Inflammatory macrophage treated with lipopolysaccharide for 4 hours (primary cell): ENCODE data around the gene HS3ST2.

Experiments
- DNase-seq: peaks from one replicate; pipeline ENCODE4 v3.0.0-alpha.2; 2020

The HS3ST2 gene

GRCh38 chr16:22813948-22814710, at the start of gene HS3ST2:
HS3ST2 (plus strand) TSS chr16:22814162; CDS start chr16:22814611, 449 bp downstream.
- peak; percentile 38 for DNase-seq

- DNase-seq, result no peak
These were observed 49.2 kb upstream of the HS3ST2 start for GRCh38 chr16:22764662-22765327.

DNA sequence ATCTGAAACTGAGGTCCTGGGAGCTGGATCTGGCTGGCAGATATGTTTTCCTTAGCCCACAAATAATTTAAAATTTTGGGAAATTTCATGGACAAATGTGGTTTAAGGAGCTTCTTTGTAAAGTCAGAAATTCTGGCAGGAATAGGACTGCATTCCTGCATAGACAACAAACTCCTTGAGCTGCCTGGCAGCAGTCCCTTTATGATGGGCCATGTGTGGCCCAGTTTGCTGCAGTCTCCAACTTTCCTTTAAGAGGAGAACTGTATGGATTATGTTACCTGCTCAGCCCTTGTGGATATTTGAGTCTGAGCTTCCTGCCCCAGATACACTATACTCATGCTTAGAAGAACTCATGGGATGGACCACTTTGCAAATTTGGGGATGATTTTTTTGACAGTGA, 48.5 kb upstream of the HS3ST2 start:
- no peak for DNase-seq

DNA sequence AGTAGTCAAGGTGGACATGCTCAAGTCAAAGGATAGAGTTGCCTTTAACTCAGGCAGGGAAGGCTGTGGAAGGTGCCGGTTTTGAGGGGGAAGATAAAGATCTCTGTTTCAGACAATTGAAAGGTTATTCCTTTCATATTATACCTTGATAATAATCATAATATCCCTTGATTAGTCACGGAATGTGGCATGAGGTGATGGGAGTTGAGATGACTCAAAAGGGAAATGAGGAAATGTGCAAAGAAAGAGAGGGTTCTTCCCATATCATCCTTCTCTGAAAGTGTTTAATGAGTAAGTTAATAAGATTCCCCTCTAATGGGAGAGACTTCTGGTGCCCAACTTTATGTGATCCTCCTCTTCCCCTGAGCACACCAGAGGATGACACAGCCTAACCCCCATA, 43.1 kb upstream of the HS3ST2 start:
- no peak for DNase-seq

- no peak for DNase-seq
These were observed 42.4 kb upstream of the HS3ST2 start for GRCh38 chr16:22771551-22771950.

- DNase-seq, result no peak
These were observed 38.6 kb upstream of the HS3ST2 start for GRCh38 chr16:22775220-22775922.

DNA sequence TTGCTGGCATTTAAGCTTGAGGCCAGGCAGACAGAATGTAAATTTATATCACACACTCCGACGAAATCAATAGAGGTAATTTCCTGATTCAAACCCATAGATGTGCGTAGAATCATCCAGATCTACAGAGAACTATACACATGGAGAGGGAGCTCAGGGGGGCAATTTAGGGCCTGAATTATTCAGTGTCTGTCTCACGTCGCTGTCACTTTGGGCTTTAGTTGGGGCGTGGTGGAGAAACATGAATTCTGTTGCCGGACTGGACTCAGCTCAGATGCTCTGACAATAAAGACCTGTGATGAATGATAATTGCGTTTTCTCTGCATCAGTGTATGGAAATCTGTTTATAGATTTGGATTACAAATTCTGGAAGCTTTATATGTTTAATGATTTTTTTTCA, 32.5 kb upstream of the HS3ST2 start:
- no peak for DNase-seq

- DNase-seq, result peak; percentile 83
These were observed 31.6 kb upstream of the HS3ST2 start for GRCh38 chr16:22782314-22782713.

GRCh38 chr16:22784690-22785214, 29.2 kb upstream of the HS3ST2 start:
- DNase-seq, result no peak

DNA sequence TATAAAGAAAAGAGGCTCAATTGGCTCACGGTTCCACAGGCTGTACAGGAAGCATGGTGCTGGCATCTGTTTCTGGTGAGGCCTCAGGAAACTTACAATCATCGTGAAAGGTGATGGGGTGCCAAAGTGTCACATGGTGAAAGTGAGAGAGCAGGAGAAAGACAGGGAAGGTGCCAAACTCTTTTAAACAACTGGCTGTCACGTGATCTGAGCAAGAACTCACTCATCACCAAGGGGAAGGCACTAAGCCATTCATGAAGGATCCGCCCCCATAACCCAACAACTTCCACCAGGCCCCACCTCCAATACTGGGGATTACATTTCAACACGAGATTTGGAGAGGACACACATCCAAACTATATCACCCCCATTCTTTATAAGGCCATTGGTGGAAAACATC, 28.4 kb upstream of the HS3ST2 start:
- no peak for DNase-seq

DNA sequence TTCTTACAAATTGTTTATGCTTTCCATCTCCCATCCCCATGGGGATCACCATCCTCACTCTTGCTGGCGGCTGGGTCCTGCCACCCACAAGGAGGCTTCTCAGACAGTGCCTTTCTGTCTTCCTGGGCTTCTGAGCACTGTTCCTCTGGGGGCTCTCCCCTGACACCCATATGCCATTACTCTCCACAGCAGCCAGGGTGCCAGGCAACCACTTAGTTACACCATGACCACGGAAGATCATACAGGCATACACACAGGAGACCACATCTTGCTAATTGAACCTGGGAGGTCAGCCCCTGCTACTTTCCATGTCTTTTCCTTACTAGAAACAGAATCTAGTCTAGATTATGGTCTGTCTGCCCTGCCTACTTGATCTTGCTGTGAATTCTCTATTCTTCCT, 27.7 kb upstream of the HS3ST2 start:
- no peak for DNase-seq

- no peak for DNase-seq
These were observed 27.3 kb upstream of the HS3ST2 start for GRCh38 chr16:22786691-22787090.

DNA sequence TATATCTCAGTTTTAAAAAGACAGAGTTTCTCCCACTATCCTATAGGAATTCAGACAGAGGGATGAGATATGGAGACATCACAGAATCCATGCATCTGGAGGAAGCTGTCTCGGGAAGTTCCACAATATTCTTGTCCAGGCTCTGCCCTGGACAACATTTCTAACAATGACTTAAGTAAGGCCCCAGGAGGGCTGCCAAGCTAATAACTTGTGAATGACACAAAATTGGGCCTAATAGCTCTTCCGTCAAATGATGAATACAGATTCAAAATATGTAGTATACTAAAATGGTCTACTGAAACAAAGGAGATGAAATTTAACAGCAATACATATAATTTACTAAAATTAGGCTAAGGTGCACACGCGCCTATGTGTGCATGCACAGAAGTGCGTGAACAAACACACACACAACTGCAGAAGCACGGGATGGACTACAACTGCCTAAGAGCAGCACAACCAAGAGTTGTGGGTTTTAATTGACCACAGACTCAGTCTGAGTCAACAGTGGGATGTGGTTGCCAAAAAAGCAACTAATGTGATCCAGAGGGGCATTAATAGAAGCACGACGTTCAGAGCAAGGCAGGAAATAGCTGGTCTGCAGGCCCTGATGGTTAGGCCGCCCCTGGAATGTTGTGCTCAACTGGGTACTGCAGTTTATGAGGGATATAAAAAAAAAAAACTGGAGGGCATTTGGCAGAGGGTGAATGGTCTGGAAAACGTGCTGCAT, 26.3 kb upstream of the HS3ST2 start:
- DNase-seq, result peak; percentile 27

- peak; percentile 80 for DNase-seq
These were observed 25.8 kb upstream of the HS3ST2 start for GRCh38 chr16:22788193-22788530.

DNA sequence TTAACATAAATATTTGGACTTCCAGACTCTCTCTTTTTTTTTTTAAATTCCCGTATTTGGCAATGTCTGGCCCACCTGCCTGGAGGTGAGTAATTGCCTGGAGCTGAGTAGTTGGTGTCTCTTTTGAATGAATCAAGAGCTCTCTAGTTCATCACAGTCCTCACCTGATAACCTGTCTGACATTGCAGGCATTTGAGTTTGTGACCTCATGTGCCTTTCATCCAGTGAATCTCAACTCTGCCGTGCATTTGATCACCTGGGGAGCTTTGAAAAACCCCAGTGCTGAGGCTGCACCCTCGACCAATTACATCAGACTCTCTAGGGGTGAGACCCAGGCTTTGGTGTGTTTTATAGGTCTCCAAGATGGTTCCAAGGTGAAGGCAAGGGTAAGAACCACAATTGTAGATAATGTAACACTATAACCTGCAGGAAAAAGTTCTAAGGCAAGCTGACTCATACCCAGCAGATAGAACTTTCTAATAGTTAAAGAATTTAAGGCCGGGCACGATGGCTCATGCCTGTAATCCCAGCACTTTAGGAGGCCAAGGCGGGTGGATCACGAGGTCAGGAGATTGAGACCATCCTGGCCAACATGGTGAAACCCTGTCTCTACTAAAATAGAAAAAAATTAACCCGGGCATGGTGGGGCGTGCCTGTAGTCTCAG, 24.5 kb upstream of the HS3ST2 start:
- DNase-seq, result no peak

DNA sequence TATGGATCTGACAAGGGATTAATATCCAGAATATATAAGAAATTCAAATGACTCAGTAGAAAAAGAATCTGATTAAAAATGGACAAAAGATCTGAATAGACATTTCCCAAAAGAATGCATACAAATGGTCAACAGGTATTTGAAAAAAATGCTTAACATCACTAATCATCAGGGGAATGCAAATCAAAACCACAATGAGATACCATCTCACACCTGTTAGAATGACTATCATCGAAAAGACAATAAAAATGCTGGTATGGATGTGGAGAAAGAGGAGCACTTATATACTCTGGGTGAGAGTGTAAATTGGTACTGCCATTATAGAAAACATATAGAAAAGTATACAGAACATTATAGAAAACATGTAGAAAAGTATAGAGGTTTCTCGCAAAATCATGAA, 16.4 kb upstream of the HS3ST2 start:
- DNase-seq, result no peak

DNA sequence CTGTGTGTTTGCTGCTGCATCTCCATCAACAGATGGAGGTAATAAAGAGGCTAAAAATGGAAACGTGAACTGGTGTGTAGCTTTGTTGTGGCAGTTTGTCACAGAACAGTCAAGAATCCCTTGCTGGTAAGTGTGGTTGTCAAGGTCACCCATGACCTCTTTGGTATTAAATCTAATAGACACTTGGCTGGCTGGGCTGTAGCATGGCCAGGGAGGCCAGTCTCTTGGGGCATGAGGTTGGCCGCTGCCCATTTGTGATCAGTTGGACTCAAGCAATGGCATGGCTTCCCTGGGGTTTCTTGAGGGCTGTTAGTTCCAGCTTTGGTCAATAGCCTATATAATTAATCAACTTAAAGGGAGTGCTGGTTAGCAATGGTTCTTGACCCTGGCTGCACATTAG, 14.8 kb upstream of the HS3ST2 start:
- DNase-seq, result no peak

DNA sequence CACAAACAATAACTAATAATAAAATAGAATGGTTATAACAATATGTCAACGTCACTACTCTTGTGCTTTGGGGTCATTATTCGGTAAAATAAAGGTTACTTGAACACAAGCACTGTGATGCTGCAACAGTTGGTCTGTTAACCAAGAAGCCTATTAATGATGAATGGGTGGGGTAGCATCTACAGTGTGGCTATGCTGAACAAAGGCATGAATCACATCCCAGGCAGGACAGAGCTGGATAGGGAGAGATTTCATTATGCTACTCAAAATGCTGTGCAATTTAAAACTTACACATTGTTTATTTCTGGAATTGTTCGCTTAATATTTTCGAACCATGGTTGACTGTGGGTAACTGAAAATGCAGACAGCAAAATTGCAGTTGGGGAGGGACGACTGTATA, 9.1 kb upstream of the HS3ST2 start:
- no peak for DNase-seq

- DNase-seq, result no peak
These were observed 8.6 kb upstream of the HS3ST2 start for GRCh38 chr16:22805326-22805725.

- no peak for DNase-seq
These were observed 7.2 kb upstream of the HS3ST2 start for GRCh38 chr16:22806811-22807210.

DNA sequence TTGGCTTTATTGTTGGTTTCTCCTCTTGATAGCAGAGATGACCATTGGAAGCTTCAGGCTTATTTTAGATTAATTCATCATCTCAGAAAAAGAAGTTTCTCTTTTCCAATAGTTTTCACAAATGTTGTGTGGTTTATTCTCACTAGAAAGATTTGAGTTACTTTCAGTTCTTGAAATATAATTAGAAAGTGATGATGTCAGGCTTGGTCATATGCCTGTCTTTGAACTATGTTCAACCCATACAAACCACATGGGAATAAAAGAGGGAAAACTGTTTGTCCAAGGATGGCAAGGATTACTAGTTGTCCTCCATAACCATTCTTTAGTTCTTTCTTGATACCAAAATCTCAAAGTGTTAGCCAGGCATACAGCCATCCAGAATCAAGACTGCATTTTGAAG, 3.7 kb upstream of the HS3ST2 start:
- DNase-seq, result peak; percentile 61

DNA sequence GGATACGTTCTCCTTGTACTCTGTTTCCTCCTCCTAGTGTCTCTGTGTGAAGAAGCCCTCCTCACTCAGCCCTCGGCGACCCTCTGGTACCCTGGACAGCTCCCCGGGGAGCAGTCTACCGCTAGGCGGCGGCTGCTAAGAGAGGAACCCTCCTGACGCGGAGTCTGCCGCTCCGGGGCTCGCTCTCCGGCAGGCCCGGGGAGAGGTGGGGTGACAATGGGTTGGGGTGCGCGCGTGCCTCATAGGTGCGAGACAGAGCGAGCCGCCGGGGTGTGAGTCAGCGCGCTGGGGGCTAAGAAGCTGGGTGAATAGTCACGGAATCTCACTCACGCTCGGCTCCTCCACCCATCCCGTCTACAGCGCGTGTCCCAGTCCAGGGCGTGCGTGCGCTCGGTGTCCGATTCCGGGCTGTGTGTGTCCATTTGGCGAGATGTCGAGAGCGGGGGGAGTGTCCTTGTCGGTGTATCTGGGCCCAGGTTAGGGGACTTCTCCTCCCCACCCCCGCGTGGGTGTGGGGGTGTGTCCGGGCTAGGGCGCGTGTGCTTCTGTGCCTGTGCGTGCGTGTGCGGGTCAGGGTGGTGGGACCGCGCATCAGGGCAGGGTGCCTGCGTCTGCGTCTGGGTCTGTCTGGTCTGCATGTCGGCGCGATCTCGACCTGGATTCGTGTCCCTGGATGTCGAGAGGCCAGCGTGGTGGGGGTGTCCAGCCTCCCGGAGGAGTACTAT, 577 bp upstream of the HS3ST2 start:
- DNase-seq, result peak; percentile 40
